GM12864 (cell line): ENCODE measurements around the gene NFAM1.

Experiments used
- DNase-seq: peaks from one replicate; pipeline ENCODE4 v3.0.0-alpha.2; 2011; ENCODE audit warnings: low read depth
- H3K4me3 ChIP-seq: 2 replicates; pipeline ENCODE4 v1.5.1; 2011; ENCODE audit warnings: mild to moderate bottlenecking, low read depth, low read length, control low read depth
- CTCF ChIP-seq: IDR thresholded peaks from 2 replicates; pipeline ENCODE4 v1.5.1; 2011; ENCODE audit warnings: low read depth, mild to moderate bottlenecking, moderate library complexity, low read length, control low read depth, inconsistent platforms; ENCODE audit errors: missing control alignments

NFAM1 gene

DNA sequence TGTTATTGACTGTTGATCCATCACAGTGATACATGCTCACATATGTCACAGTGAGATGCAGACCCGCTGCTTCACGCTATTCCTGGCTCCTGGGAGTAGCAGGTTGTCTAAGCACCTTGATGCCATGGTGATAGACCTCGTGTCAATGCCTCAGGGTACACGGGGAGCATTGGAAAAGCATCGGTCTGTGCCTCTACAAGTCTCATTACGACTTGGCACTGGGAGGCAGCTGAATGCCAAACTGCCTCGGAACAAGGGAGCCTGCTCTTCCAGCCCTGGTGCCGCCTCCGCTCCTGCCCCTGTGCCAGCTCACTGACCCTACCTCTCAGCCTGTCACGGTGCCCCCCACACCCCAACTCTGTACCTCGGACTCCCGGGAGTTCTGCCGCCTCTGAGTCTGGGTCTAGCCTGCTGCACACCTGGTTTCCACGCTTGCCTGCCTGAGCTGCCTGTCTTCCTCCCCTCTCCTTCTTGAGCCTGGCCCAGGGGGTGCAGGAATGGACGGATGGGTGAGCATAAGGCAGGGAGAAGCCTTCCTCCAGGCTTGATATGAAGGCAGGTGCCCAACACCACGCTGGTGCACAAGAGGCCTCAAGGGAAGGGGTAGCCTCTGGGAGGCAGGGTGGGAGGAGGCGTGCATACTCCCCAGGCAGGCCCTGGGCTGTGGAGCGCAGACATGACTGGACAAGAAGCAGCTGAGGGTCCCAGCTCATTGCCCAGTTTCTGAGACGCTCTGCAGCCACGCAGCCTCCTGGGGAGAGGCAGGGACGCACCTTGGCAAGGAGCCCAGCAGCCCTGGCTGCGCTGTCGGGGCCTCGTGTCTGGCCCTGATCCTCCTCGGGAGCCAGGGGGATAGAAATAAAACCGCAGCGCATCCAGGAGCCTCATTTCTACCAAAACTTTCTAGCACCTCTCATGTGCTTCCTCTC, 1.8 kb upstream of the NFAM1 start:
- no peak overlapping the region for H3K4me3 ChIP-seq
- no peak for TF ChIP-seq CTCF
- DNase-seq: no peak

- TF ChIP-seq CTCF: no peak
- no peak for DNase-seq
- H3K4me3 ChIP-seq: no peak overlapping the region
These were observed 615 bp upstream of the NFAM1 start for GRCh38 chr22:42432818-42433217.

GRCh38 chr22:42431401-42432019, 693 bp downstream of the NFAM1 start:
- DNase-seq: no peak
- H3K4me3 ChIP-seq: no peak overlapping the region
- no peak for TF ChIP-seq CTCF

DNA sequence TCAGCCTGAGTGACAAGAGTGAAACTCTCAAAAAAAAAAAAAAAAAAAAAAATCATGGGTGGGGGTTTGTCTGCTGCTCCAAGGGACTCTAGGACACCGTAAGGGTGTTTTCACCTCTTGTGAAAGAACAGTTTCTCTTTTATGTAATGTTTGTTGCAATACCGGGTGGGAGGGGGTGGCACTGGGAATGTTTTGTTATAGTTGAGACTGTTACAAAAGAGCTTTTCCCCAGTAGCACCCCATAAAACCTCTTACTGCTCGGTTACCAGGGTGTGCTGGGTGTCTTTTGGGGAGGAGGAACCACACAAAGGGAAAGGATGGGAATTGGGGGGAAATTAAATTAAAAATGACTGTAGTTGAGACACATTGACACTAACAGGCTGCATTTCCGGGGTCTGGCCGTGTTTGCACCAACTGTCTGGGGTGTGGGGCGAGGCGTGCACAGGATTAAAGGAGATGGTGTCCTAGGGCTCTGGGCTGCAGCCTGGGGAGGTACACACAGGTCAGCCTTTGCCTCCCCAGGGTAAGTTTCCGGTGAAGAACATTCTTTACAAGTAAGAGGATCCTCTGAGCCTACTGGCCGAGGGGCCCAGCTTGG, 1.6 kb downstream of the NFAM1 start:
- DNase-seq: no peak
- no peak overlapping the region for H3K4me3 ChIP-seq
- TF ChIP-seq CTCF: no peak

- no peak for TF ChIP-seq CTCF
- no peak for DNase-seq
- H3K4me3 ChIP-seq: no peak overlapping the region
These were observed 3.4 kb downstream of the NFAM1 start for GRCh38 chr22:42428760-42429159.

- H3K4me3 ChIP-seq: no peak overlapping the region
- DNase-seq: no peak
- TF ChIP-seq CTCF: no peak
These were observed 4.2 kb downstream of the NFAM1 start for GRCh38 chr22:42428025-42428424.
